Stimulated activated CD4-positive, alpha-beta T cell treated with anti-CD3 and anti-CD28 coated beads, Interleukin-1b, Interleukin-23, amount 100 ng/mL, for 1 hour (primary cell): ENCODE measurements around the gene LHFPL2.

Experiments used
- DNase-seq, 2 donors: peaks; one replicate each; pipeline ENCODE4 v3.0.0-alpha.2; 2020; ENCODE audit warnings: low read depth in 2 of 2

LHFPL2 gene

GRCh38 chr5:78544561-78545201 is 103.9 kb downstream of the LHFPL2 start:
- no peak for DNase-seq

DNA sequence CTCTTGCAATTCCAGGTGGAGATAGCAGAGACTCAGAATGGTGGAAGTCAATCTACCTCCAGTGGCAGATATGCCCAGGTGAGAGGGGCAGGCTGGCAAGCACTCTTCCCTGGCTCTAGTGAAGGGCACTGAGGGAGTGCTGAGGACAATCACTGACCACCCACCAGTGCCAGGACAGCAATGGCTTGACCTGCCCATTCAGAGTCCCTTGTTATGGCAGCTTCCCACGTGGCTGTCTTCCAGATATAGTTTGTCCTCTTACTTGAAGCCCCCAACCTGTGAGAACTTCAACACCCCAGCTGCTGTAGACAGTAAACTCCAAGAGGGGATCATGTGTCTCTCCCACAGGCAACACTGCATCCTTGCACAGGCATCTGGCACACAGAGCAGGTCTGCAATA is 104.7 kb downstream of the LHFPL2 start:
- no peak for DNase-seq

DNA sequence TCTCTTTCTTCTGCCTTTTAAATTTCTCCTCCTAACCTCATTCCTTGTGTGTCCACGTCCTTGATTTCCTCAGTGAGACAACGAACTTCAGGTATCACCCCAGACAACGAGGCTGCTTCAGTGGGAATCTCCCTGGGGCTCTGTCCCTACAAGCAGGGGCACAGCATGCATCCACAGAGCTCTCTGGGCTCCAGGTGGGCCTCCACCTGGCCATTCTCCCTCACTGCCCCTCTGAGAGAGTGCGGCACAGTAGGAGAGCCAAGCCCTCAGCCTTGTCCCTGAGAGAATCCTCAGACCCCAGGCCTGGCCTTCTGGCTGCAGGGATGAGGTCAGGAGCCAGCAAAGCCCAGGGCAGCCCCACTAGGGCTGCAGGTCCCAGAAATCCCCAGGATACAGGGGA is 105.3 kb downstream of the LHFPL2 start:
- no peak for DNase-seq

GRCh38 chr5:78542321-78542840 is 106.2 kb downstream of the LHFPL2 start:
- no peak for DNase-seq

DNA sequence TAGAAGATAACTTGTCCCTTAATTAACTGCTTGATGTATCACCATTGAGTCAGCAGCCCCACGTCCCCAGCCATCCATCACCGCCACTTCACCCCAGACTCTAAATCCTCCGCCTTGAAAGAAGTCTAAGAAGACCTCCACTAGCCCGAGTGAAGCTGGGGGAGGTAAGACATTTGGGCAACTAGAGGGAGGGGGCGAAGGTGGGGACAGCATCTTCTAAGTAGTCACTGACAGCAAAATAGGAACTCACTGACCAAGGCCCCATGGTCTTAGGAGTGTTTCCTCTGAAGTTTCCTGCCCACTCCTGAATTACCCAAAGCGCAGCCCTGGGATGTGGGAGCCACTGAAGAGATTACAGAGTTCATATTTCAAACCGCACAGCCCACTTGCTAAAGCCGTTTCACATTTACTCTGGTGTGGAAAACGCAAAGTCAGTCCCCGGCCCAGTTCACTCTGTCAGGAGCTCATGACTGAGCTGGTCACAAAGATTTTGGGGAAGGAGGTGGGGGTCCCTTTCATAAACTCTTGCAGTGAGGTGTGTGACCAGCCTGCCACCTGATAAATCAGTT is 107.4 kb downstream of the LHFPL2 start:
- DNase-seq: no peak

DNA sequence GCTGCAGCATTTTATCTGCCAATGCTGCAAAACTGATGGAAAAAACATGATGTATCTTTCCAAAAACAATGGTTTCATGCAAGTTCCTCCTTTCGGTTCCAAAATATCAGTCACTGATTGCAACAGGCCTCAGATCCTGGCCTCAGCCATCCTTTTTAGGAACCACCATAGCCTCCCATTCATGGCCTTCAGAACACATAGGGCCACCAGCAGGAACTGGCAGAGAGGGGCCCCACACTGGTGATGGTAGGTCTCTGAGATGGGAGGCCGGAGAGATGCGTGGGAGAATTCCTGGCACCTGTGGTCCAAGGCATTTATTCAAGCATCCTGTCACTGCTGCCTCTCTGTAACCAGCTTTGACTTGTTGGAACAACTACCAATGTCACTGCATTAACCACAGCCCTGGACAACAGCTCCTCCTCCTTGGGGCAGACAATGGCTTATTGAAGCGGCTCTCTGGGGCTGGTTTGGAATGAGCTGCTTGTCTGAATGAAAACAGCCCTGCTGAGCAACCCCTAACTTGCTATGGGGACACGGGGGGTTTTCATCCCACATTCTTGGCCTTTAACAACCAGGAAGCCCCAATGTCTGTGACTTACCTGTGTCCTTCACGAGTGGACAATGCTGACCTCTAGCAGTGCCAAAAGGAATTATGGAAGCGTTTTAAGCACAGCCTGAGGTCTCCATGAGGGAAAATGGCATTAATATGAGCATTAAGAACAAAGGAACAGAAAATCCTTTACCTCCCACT is 108.1 kb downstream of the LHFPL2 start:
- DNase-seq: no peak

DNA sequence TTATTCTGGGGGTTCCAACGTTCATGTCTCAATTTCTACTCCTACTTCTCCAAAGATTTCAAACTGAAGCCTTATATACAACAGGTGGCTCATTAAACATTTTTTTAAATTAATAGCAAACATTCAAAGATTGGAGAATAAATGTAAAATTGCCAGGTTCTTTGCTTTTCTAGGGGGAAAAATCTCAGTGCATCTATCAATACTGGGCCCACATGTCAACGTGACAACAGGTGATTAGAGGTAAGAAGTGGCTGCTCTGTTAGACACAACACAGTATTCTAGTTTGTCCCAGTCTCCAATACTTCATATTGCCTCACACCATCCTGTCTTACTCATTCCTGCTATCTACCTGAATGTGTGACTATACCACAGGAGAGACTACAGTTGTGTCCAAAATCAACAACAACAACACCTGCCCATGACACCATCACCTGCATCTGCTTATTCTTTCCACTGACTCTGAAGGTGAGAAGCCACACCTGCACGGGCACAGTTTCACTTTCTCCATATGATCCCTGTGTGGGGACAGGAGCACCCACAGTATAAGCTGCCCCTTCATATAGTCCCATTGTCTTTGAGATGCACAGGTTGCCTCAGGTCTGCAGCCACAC is 110.2 kb downstream of the LHFPL2 start:
- DNase-seq: no peak

- no peak for DNase-seq
Observed at GRCh38 chr5:78537821-78538220, 110.8 kb downstream of the LHFPL2 start.

GRCh38 chr5:78537411-78537810 is 111.2 kb downstream of the LHFPL2 start:
- no peak for DNase-seq

DNA sequence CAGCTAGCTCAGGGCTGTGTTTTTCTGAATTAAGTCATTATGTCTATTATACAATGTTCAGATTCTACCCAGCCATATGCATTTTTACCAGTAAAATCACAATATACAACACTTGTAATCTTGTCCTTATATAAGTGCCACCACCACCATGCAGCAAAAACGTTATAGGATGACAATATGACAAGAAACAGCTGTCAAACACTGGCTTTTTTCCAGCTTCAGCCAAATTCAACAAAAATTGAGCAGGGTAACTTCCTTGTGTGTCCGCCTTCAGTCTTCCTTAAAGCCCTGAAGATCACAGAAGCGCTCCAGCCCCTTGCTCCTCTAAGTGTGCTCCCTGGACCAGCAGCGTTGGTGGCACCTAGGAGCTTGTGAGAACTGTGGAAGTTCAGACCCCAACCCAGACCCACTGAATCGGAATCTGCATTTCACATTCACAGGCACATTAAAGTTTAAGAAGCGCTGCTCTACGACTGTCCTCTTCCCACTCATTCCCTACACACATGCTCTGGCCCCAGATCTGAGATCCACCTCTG is 111.8 kb downstream of the LHFPL2 start:
- DNase-seq: no peak

- DNase-seq: no peak
Observed at GRCh38 chr5:78534905-78535200, 113.7 kb downstream of the LHFPL2 start.

DNA sequence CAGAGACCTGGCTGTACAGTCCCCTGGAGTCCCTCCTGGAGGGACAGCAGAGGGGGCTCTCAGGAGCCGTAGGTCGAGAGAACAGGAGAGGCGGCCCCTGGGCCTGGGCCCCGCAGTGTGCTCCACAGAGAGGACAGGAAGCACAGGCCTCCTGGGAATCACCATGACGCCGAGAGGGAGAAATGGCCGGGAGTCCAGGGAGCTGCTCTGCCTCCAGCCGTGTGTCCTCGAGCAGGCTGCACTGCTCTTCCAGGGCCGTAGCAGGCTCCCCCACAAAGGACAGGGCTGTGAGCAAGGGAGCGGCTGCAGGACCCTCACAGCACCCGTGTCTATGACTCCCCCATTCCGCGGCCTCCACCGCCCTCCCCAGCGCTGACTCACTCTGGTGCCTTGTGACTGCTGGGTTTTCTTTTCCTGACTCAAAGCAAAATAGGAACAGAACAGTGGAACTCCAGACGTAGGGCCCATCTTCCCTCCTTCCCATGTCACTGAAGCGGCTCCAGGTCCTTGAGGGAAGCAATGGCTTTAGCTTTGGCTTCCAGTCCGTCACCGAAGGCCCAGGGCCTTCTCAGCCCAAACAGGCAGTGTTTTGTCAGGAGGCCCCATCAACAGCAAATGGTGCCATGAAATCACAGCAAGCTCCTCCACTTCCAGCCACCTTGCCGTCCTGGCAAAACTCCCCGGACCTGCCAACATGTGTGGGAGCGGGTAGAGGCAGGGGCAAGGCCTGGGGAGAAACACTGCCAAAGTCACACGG is 114.2 kb downstream of the LHFPL2 start:
- no peak for DNase-seq

GRCh38 chr5:78533356-78533755 is 115.2 kb downstream of the LHFPL2 start:
- no peak for DNase-seq

GRCh38 chr5:78530342-78531096 is 118.1 kb downstream of the LHFPL2 start:
- no peak for DNase-seq

DNA sequence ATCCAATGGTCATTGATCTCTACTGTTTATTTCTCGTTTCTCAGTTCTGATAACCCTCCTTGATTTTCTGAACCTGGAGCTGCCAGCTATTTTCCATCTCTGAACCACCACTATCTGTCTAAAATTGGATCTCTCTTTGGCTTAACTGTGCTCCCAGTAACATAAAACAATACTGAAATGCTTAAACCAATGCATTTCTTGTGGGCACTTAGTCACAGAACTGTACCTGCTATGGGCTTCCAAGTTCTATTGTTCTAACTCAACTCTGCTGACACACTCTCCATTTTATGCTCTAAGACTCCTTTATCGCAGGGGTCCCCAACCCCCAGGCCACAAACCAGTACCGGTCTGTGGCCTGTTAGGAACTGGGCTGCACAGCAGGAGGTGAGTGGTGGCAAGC is 120.6 kb downstream of the LHFPL2 start:
- no peak for DNase-seq

DNA sequence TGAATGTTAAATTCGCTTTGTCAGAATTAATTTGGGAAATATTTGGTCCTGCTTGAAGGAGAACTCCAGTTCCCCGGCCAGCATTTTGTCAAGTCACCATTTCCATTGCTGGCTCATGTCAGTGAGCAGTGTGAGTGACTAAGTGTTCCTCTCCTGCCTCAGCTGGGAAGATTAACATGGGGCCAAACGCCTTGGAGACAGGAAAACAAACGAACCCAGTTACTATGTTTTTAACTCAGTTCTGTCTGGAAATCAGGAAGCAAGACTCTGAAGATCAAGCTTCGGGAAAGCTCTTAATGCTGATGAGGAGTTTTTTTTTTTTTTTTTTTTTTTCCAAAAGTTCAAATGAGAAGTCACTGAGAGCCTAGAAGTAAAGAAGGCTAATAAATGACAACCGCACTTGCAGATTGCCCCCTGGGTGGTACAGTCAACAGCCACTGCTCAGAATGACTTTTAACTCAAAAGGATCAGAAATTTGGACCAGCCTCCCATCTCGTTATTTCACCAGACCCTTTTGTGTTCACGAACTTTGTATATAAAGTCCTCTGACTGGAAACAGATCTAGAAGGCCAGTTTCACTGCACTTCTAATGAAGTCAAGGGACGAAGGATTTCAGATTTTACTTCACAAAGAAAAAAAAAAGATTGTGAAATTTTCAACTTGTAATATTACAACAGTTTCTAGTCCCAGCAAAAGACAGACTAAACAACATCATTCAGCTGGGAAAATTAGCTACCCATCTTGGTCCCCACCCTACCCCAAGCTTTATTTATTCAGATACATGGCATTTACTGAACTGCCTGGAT is 121.3 kb downstream of the LHFPL2 start:
- DNase-seq: no peak

GRCh38 chr5:78526049-78526525 is 122.5 kb downstream of the LHFPL2 start:
- DNase-seq: no peak

DNA sequence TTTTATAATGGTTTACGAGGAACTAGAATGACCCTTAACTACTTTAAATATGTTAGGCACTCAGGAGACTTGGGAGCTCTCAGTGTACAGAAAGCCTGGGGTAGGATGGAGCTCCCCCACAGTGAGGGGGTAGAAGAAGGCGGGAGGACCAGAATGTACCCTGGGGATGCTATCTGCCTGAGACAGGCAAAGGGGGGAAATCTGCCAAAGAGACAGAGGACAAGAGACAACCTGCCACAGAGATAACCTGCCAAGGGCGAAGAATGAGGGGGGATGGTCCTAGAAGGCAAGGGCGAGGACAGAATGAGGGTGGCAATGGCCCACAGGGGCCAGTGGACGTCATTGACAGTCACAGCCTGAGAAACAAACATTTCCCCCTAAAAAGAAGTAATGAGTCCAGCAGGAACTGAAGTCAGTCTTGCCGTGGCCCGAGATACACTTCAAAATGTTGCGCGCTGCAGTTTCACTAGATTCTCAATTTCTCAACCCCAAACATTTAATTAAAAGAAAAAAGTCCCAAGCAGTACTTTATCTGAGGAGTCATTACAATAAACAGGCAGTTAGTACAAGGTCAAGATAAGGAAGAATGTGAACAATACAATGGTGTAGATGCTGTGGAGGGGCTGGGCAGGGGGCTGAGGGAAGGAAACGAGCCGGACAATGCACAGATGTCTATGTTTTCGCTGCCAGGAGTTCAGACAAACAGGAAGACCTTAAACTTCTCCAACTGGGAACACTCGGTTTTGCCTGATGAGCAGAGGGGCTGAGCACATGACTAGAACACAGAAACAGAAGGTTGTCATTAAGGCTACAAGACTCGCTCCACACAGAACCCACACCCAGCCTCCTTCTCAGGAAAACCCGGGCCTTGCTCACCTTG is 125.0 kb downstream of the LHFPL2 start:
- no peak for DNase-seq
